GM23338 (cell line): ENCODE data around the gene KDR. TPM values are rescaled to one million over a fixed set of nuclear protein-coding genes. Genes with fewer than 3 reads are reported as not detected.

ENCODE experiments used
- ATAC-seq: fragments of 200-7000 bp; cut with Tn5 transposase; 3 replicates; pipeline ENCODE4 v1.9.1; 2020
- DNase-seq: peaks from one replicate; pipeline ENCODE4 v3.0.0-alpha.2; 2015; ENCODE audit warnings: low spot score
- H2AFZ ChIP-seq: fragments of 200-600 bp; sonication (generic); 2 replicates; pipeline ENCODE4 v1.8.0; 2016; ENCODE audit warnings: antibody characterized with exemption, mild to moderate bottlenecking, moderate library complexity
- H3F3A ChIP-seq: fragments of 200-600 bp; sonication (generic); replicated peaks from 2 replicates; pipeline ENCODE4 v1.8.0; 2017; ENCODE audit warnings: antibody characterized with exemption, mixed run types, low read depth
- H3K27ac ChIP-seq: fragments of 200-600 bp; sonication (generic); 2 replicates; pipeline ENCODE4 v1.6.1; 2016; ENCODE audit warnings: low read depth
- H3K27me3 ChIP-seq: fragments of 200-600 bp; sonication (generic); 2 replicates; pipeline ENCODE4 v1.8.0; 2016; ENCODE audit warnings: mild to moderate bottlenecking, mixed run types, moderate library complexity; ENCODE audit not compliant: insufficient read depth
- H3K36me3 ChIP-seq: fragments of 200-600 bp; sonication (generic); 2 replicates; pipeline ENCODE4 v1.8.0; 2016; ENCODE audit warnings: mild to moderate bottlenecking; ENCODE audit not compliant: insufficient read depth
- H3K4me1 ChIP-seq: fragments of 200-600 bp; sonication (generic); 2 replicates; pipeline ENCODE4 v1.8.0; 2016; ENCODE audit warnings: mild to moderate bottlenecking, moderate library complexity; ENCODE audit not compliant: insufficient read depth
- H3K4me2 ChIP-seq: fragments of 200-600 bp; sonication (generic); 2 replicates; pipeline ENCODE4 v1.7.1; 2017; ENCODE audit warnings: mixed run types
- H3K4me3 ChIP-seq: fragments of 200-600 bp; sonication (generic); 2 replicates; pipeline ENCODE4 v1.6.1; 2016; ENCODE audit warnings: mixed run types
- H3K79me2 ChIP-seq: fragments of 200-600 bp; sonication (generic); replicated peaks from 2 replicates; pipeline ENCODE4 v1.8.0; 2017; ENCODE audit warnings: mild to moderate bottlenecking; ENCODE audit not compliant: insufficient read depth
- H3K9me2 ChIP-seq: fragments of 200-600 bp; sonication (generic); 2 replicates; pipeline ENCODE4 v1.8.0; 2017; ENCODE audit not compliant: insufficient read depth
- H4K20me1 ChIP-seq: fragments of 200-600 bp; sonication (generic); replicated peaks from 2 replicates; pipeline ENCODE4 v1.8.0; 2017; ENCODE audit warnings: mild to moderate bottlenecking; ENCODE audit not compliant: insufficient read depth
- H3K27ac Mint-ChIP-seq: 2 replicates; pipeline ENCODE4 v1.8.0; 2020; ENCODE audit warnings: inconsistent platforms, mild to moderate bottlenecking, moderate library complexity, mixed read lengths
- H3K27me3 Mint-ChIP-seq: 3 replicates; pipeline ENCODE4 v1.8.0; 2022; ENCODE audit warnings: low read depth, mild to moderate bottlenecking, moderate library complexity, mixed read lengths, inconsistent platforms; ENCODE audit not compliant: insufficient read depth, poor library complexity
- H3K36me3 Mint-ChIP-seq: 3 replicates; pipeline ENCODE4 v1.8.0; 2021; ENCODE audit warnings: low read depth, mild to moderate bottlenecking, inconsistent platforms, moderate library complexity, mixed read lengths
- H3K4me1 Mint-ChIP-seq: 3 replicates; pipeline ENCODE4 v1.8.0; 2020; ENCODE audit warnings: mild to moderate bottlenecking, inconsistent platforms, mixed read lengths
- H3K4me3 Mint-ChIP-seq: 3 replicates; pipeline ENCODE4 v1.8.0; 2021; ENCODE audit warnings: moderate library complexity, mild to moderate bottlenecking, inconsistent platforms, mixed read lengths
- H3K9me3 Mint-ChIP-seq: 3 replicates; pipeline ENCODE4 v1.8.0; 2020; ENCODE audit warnings: moderate library complexity, mild to moderate bottlenecking, inconsistent platforms, mixed read lengths
- CREB1 ChIP-seq: fragments of 250-450 bp; sonication (Bioruptor Pico); IDR thresholded peaks from 2 replicates; pipeline ENCODE4 v1.5.0; 2020; ENCODE audit warnings: low read depth, mild to moderate bottlenecking, moderate library complexity
- EZH2 ChIP-seq: fragments of 200-600 bp; sonication (generic); IDR thresholded peaks from one replicate; pipeline ENCODE4 v1.8.0; 2017; ENCODE audit warnings: antibody characterized with exemption, mild to moderate bottlenecking, low read depth; ENCODE audit not compliant: unreplicated experiment
- EZH2phosphoT487 ChIP-seq: fragments of 200-600 bp; sonication (generic); IDR thresholded peaks from one replicate; pipeline ENCODE4 v1.8.1; 2018; ENCODE audit warnings: antibody characterized with exemption; ENCODE audit not compliant: unreplicated experiment
- JUNB ChIP-seq: IDR thresholded peaks from one replicate; pipeline ENCODE4 v1.6.1; 2016; ENCODE audit warnings: antibody characterized with exemption; ENCODE audit not compliant: unreplicated experiment
- POLR2AphosphoS5 ChIP-seq: IDR thresholded peaks from 2 replicates; pipeline ENCODE4 v1.6.1; 2016; ENCODE audit warnings: antibody characterized with exemption, low read depth
- ZNF114 ChIP-seq: fragments of 250-450 bp; sonication (Bioruptor Pico); IDR thresholded peaks from 2 replicates; pipeline ENCODE4 v1.5.0; 2020; ENCODE audit warnings: mild to moderate bottlenecking, moderate library complexity
- ZNF331 ChIP-seq: fragments of 250-450 bp; sonication (Bioruptor Pico); IDR thresholded peaks from 2 replicates; pipeline ENCODE4 v1.5.0; 2020; ENCODE audit warnings: low read depth, mild to moderate bottlenecking, moderate library complexity
- polyA plus RNA-seq: library from polyadenylated mRNA; unstranded; fragments of >200 nt; fragmentation: Nextera tagmentation; extraction: Ambion mirVana; gene quantifications from 2 replicates; pipeline ENCODE4 v1.2.1, GENCODE V29; 2016
- total RNA-seq: library from RNA; depleted of rRNA; stranded (reverse); fragments of >200 nt; shearing (Covaris generic); gene quantifications from 2 replicates; pipeline ENCODE4 v1.2.3, GENCODE V29; 2014
- TF ChIP-seq, protein P1 (sequence below): fragments of 250-450 bp; sonication (Bioruptor Pico); IDR thresholded peaks from 2 replicates; pipeline ENCODE4 v1.5.0; 2020; ENCODE audit warnings: mild to moderate bottlenecking, moderate library complexity
- TF ChIP-seq, protein P2 (sequence below), 2 experiments: fragments of 200-600 bp in 1 of 2; sonication (generic) in 1 of 2; conservative IDR thresholded peaks; 2 replicates each; pipeline versions ENCODE4 v1.5.1 to v1.6.1; 2016 to 2017; ENCODE audit warnings: antibody characterized with exemption in 2 of 2, low read depth in 2 of 2, mild to moderate bottlenecking in 2 of 2, moderate library complexity in 1 of 2
- TF ChIP-seq, protein P3 (sequence below): IDR thresholded peaks from 2 replicates; pipeline ENCODE4 v1.6.1; 2016; ENCODE audit warnings: antibody characterized with exemption

The KDR gene
- total and polyA plus RNA-seq, 2 experiments from 2014 or later = 27.9 to 109 TPM

DNA sequence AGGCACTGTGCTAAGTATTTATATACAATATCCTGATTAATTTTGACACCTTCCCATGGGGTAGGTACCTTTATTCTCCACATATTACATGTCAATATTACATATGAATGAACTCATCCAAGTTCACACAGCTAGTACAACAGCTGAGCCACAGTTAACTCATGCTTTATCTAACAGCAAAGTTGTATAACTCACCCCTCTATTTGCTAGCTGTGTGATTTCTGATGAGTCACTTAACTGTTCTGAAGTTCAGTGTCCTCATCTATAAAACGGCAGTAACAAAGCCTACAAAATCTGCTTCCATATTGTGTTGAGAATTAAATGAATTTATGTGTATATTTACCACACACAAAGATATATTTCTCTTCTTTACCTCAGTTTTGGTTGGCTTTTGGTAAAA is 48.2 kb upstream of the KDR start (continued):
- TF ChIP-seq, protein P1, sequence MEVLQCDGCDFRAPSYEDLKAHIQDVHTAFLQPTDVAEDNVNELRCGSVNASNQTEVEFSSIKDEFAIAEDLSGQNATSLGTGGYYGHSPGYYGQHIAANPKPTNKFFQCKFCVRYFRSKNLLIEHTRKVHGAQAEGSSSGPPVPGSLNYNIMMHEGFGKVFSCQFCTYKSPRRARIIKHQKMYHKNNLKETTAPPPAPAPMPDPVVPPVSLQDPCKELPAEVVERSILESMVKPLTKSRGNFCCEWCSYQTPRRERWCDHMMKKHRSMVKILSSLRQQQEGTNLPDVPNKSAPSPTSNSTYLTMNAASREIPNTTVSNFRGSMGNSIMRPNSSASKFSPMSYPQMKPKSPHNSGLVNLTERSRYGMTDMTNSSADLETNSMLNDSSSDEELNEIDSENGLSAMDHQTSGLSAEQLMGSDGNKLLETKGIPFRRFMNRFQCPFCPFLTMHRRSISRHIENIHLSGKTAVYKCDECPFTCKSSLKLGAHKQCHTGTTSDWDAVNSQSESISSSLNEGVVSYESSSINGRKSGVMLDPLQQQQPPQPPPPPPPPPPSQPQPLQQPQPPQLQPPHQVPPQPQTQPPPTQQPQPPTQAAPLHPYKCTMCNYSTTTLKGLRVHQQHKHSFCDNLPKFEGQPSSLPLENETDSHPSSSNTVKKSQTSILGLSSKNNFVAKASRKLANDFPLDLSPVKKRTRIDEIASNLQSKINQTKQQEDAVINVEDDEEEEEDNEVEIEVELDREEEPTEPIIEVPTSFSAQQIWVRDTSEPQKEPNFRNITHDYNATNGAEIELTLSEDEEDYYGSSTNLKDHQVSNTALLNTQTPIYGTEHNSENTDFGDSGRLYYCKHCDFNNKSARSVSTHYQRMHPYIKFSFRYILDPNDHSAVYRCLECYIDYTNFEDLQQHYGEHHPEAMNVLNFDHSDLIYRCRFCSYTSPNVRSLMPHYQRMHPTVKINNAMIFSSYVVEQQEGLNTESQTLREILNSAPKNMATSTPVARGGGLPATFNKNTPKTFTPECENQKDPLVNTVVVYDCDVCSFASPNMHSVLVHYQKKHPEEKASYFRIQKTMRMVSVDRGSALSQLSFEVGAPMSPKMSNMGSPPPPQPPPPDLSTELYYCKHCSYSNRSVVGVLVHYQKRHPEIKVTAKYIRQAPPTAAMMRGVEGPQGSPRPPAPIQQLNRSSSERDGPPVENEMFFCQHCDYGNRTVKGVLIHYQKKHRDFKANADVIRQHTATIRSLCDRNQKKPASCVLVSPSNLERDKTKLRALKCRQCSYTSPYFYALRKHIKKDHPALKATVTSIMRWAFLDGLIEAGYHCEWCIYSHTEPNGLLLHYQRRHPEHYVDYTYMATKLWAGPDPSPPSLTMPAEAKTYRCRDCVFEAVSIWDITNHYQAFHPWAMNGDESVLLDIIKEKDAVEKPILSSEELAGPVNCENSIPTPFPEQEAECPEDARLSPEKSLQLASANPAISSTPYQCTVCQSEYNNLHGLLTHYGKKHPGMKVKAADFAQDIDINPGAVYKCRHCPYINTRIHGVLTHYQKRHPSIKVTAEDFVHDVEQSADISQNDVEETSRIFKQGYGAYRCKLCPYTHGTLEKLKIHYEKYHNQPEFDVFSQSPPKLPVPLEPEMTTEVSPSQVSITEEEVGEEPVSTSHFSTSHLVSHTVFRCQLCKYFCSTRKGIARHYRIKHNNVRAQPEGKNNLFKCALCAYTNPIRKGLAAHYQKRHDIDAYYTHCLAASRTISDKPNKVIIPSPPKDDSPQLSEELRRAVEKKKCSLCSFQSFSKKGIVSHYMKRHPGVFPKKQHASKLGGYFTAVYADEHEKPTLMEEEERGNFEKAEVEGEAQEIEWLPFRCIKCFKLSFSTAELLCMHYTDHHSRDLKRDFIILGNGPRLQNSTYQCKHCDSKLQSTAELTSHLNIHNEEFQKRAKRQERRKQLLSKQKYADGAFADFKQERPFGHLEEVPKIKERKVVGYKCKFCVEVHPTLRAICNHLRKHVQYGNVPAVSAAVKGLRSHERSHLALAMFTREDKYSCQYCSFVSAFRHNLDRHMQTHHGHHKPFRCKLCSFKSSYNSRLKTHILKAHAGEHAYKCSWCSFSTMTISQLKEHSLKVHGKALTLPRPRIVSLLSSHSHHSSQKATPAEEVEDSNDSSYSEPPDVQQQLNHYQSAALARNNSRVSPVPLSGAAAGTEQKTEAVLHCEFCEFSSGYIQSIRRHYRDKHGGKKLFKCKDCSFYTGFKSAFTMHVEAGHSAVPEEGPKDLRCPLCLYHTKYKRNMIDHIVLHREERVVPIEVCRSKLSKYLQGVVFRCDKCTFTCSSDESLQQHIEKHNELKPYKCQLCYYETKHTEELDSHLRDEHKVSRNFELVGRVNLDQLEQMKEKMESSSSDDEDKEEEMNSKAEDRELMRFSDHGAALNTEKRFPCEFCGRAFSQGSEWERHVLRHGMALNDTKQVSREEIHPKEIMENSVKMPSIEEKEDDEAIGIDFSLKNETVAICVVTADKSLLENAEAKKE (CRISPR knock-in tag) = no peak

DNA sequence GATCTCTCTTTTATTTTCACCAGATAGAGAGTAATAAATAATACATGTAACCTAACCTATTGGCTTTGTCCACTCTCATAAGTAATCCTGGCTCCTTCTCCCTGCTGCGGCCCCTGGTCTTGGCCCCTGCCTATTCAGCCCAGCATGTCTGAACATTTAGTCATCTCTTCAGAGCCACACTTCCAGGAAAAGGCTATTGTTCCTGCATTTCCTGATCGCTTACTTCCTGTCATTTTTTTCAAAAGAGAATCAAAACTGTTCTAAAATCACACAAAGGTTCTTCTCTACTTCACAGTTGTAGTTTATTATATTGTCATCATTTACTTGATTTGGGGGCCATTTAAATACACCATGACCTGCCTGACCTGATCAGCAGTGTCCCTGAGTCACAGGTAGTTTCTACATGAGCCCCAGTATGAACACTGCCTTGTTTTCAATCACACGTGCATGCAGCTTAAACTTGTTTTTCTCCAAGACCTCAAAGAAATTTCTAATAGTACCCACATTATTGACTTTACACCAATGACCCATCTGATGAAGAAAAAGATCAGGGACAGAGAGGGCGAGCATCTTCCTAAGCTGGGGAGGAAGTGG is 47.4 kb upstream of the KDR start:
- no peaks in the 10 kb centered on the region for H4K20me1 ChIP-seq
- no peaks in the 10 kb centered on the region for H3K36me3 ChIP-seq
- H3K4me3 Mint-ChIP-seq = no peak overlapping the region
- peaks cover 14% of the 10 kb centered on the region for H3K9me3 Mint-ChIP-seq
- no peaks in the 10 kb centered on the region for H3K9me2 ChIP-seq
- H3K4me2 ChIP-seq = no peak overlapping the region
- no peaks in the 10 kb centered on the region for H3F3A ChIP-seq
- no peak overlapping the region for H3K27ac ChIP-seq
- 0 out of 2 replicates have a peak overlapping the region, but pooled peaks have one; percentile 64 for H2AFZ ChIP-seq
- H3K79me2 ChIP-seq = no peaks in the 10 kb centered on the region
- DNase-seq (no peak), ATAC-seq (no peak)
- H3K27me3 Mint-ChIP-seq = peaks cover 3% of the 10 kb centered on the region
- peaks cover 26% of the 10 kb centered on the region for H3K4me1 Mint-ChIP-seq
- H3K36me3 Mint-ChIP-seq = peaks cover 12% of the 10 kb centered on the region
- no peaks in the 10 kb centered on the region for H3K27me3 ChIP-seq
- H3K4me3 ChIP-seq = no peak overlapping the region
- H3K27ac Mint-ChIP-seq = no peak overlapping the region; the same call in 1 of the 2 replicates
- peaks cover 7% of the 10 kb centered on the region; the same call in 1 of the 2 replicates for H3K4me1 ChIP-seq
- TF ChIP-seq POLR2AphosphoS5 (no peak), ZNF331 (CRISPR knock-in tag) (no peak), EZH2phosphoT487 (no peak), JUNB (no peak), CREB1 (CRISPR knock-in tag) (no peak), EZH2 (no peak), ZNF114 (no peak)
- TF ChIP-seq, protein P2, sequence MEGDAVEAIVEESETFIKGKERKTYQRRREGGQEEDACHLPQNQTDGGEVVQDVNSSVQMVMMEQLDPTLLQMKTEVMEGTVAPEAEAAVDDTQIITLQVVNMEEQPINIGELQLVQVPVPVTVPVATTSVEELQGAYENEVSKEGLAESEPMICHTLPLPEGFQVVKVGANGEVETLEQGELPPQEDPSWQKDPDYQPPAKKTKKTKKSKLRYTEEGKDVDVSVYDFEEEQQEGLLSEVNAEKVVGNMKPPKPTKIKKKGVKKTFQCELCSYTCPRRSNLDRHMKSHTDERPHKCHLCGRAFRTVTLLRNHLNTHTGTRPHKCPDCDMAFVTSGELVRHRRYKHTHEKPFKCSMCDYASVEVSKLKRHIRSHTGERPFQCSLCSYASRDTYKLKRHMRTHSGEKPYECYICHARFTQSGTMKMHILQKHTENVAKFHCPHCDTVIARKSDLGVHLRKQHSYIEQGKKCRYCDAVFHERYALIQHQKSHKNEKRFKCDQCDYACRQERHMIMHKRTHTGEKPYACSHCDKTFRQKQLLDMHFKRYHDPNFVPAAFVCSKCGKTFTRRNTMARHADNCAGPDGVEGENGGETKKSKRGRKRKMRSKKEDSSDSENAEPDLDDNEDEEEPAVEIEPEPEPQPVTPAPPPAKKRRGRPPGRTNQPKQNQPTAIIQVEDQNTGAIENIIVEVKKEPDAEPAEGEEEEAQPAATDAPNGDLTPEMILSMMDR (conservative IDR thresholded peaks at IDR 0.05; ENCODE audit: low read depth in 2 of 2) = no peak
- TF ChIP-seq, protein P3, sequence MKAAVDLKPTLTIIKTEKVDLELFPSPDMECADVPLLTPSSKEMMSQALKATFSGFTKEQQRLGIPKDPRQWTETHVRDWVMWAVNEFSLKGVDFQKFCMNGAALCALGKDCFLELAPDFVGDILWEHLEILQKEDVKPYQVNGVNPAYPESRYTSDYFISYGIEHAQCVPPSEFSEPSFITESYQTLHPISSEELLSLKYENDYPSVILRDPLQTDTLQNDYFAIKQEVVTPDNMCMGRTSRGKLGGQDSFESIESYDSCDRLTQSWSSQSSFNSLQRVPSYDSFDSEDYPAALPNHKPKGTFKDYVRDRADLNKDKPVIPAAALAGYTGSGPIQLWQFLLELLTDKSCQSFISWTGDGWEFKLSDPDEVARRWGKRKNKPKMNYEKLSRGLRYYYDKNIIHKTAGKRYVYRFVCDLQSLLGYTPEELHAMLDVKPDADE = no peak
